Fibroblast of upper back skin (primary cell): Measurements from ENCODE around the gene DPP4.
"Not testable (repeated sequence)": the region's sequence is repeated elsewhere in the genome, so short reads cannot be mapped to it uniquely, and the experiment has no call there.

ENCODE experiments used
- DNase-seq: peaks from one replicate; pipeline ENCODE4 v3.0.0-alpha.2; 2013

DPP4 gene

GRCh38 chr2:161983331-161983651 lies 90.7 kb downstream of the DPP4 start:
- DNase-seq: peak; percentile 8

GRCh38 chr2:161982548-161983330 lies 91.3 kb downstream of the DPP4 start:
- peak; percentile 14 for DNase-seq

DNA sequence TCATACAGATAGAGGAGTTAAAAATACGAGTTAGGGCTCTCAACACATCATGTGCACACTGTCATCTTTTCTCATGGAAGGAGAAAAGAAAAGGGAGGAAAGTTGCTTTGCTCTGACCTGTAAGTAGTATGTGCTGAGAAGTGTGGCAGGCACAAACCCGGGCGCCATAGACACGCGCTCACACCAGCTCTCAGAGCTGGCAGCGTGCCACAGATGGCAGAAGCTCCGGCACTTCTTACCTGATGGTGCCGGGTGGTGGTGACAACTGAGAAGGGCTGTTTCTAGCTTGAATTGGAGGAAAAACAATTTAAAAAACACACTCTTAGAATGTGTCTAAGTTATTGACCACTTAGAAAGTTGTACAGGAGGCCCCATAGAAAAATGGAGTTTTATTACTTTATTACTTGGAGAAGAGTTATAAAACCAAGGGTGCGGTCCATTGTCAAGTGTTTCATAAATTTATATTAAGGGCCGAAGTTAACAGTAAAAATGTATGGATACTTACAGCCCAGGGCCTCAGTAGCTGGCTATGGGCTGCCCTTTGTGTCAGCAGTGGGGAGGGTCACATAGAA lies 92.2 kb downstream of the DPP4 start:
- no peak for DNase-seq

DNA sequence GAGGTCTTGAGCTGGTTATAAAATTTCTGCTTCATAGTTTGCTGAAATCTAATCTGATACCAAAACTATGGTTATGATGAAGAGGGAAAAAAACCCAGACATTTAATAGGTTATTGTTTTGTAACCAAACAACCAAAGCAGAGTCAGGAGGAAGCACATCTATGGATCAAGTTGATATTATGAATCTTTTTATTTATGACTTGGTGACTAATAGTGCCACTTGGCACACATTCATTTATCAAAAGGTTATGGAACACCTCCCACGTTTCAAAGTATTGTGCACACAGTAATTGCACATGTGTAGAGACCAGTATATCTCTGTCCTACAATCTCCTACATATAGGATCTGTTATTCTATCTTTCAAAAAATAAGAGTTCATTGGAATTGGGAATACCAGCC lies 93.0 kb downstream of the DPP4 start:
- no peak for DNase-seq

DNA sequence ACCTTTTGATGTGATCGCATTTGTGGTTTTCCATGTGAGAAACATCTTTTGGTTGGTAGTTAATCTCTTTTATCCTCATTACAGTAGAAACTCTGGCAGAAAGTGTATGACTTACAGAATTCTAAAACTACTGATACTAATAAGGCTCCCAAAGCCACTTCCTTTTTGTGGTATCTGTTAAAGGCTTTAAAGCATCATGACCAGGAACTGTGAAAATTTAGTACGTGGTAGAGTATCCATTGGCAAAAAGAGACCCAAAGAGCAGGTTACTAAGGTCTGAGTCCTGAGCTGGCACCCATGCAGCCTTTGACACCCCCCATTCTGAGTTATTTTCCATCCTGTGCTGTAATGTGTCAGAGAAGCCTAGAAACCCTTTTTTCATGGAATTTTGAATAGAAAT lies 94.5 kb downstream of the DPP4 start:
- no peak for DNase-seq

- DNase-seq: peak; percentile 36
These were observed 96.1 kb downstream of the DPP4 start for GRCh38 chr2:161977926-161978325.

- DNase-seq: no peak
These were observed 97.1 kb downstream of the DPP4 start for GRCh38 chr2:161976917-161977316.

DNA sequence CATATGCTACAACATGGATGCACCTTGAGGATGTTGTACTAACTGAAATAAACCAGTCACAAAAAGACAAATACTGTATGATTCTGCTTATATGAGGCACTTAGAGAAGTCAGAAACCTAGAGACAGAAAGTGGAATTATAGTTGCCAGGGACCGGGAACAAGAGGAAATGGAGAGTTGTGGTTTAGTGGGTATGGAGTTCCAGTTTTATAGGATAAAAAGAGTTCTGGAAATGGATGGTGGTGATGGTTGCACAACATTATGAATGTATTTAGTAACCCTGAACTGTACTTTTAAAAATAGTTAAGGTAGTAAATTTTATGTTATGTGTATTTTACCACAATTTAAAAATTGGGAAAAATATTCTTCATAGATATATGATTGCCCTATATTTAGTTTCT lies 97.7 kb downstream of the DPP4 start:
- DNase-seq: peak; percentile 14

DNA sequence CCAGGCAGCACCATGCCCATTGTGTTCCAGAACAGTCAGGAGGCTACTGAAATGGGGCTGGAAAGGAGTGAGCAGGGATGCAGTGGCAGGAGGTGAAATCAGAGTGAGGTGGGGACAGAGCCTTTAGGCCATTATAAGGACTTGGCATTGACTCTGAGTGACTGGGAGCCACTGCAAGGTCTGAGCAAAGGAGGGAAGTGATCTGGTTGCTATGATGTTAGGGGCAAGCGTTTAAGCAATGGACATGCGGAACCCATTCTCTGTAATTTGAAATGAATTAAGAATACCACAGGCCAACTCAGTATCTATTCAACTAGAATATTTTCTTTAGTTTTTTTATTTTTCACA lies 98.2 kb downstream of the DPP4 start:
- DNase-seq: no peak

DNA sequence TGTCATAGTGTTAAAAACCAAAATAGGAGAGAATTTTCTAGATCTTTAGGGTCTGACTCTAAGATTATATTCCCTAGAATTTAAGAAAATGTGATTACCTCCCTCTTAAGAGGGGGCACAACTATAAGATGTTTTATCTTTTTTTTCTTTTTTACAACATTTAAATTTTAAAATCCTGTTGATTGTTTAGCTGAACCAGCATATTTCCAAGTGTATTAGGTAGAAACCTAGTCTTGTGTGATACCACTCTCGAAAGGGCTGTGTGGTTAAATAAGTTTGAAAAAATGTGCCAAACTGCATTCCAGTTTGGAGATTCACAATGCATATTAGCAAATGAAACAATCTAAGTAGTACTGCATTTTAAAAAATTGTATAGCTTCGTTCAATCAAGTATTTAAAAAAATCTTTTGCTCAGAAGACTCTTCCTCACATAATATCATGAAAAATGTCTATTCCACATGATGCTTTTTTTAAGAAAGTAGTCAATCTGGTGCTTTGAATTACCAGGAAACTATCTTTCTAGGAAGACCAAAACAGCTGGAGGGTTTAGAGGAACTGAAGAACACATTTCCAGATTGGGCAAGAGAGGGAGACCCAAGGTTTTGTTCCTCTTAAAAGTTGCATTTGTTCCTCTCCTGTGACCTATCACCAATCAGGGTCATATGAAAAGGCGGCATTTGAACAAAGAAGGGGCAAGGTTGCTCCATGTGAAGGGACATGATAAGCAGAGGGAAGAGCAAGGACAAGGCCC lies 98.8 kb downstream of the DPP4 start:
- peak; percentile 40 for DNase-seq

DNA sequence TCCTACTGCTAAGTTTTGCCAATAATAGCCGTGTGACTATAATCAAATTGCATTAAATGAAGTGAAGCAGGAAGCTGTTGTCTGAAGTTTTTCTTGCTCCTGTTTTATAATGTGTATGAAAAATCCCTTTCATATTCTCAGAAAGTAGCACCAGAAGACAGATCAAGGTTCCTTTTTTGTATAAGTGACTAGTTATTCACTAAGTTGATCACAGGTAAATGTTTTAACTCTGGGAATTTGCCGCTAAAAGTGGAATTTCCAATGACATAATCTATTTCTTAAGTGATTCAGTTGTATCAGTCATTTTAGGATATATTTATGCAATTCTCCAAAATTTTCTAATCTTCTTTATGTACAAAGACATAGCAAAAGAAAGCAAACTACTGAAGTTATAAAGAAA lies 99.6 kb downstream of the DPP4 start:
- no peak for DNase-seq

DNA sequence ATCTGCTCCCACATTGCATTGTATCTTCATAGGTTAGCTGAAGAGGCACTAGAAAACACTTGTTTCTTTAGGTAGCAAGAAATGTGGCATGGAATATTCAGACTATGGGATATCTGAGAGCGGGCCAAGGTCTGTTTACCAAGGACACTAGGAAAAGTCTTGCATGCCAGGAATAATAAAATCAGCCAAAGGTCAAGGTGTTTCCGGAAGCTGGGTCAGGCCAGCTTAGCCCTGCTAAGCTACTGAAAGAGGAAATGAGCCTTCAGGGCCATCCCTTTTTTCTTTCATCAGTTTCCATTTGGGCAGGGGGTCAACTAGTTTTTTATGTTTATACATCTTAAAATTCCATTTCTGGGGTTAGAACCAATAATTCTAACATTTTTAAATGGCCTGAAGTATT lies 101.1 kb downstream of the DPP4 start:
- DNase-seq: no peak

DNA sequence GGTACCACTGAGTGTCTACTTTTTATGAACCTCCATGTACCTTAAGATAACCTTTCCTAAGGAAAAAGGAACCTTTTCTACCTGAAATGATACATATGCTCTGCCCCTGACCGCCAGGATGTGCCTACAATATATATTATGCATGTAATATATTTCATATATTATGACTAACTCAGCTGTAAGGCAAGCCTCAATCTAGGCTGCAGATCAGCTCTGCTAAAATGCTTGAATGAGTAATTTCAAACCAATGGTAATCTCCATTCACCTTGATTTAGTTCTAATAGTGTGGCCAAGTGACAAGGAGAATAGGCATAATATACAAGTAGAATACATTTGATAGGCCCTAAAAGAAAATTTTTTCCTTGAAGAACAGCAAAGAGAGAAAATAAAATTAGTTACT lies 101.8 kb downstream of the DPP4 start:
- DNase-seq: no peak

DNA sequence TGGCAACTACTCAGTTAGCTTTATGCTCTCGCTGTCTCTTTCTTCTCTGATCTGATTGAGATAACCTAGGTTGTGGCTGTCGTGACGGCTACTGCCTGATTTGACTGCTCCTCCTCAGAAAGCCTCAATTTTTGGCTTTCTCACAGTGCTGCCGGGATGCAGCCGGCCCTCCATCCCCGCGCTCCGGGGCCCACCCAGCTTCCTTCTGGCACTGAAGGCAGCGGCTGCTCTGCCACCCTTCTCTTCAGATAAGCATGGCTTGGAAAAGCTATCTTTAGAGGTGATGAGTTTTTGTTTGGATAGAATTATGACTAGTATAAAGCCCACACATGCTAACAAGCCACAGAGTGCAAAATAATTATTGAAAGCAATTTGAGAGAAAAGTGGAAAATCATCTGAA lies 102.5 kb downstream of the DPP4 start:
- no peak for DNase-seq

GRCh38 chr2:161969159-161969558 lies 104.9 kb downstream of the DPP4 start:
- DNase-seq: no peak

DNA sequence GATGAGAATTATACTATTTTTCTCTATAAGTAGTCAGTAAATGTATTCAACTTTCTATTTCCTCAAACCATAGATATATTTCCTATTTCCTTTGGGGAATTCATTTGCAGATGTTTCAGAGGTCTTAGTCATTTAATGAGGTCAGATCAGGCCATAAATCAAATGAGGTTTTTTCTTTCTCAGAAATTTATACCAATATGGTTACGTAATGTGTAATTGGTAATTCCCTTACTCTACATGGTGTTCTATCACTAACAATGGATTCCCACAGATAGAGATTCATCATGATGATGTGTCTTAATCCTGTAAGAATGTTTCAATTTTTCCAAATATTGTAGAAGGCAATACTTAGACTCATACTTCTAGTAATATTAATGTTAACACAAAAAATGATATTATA lies 108.0 kb downstream of the DPP4 start:
- DNase-seq: peak; percentile 65

- no peak for DNase-seq
These were observed 109.9 kb downstream of the DPP4 start for GRCh38 chr2:161964160-161964559.

GRCh38 chr2:161962160-161962559 lies 111.9 kb downstream of the DPP4 start:
- no peak for DNase-seq

DNA sequence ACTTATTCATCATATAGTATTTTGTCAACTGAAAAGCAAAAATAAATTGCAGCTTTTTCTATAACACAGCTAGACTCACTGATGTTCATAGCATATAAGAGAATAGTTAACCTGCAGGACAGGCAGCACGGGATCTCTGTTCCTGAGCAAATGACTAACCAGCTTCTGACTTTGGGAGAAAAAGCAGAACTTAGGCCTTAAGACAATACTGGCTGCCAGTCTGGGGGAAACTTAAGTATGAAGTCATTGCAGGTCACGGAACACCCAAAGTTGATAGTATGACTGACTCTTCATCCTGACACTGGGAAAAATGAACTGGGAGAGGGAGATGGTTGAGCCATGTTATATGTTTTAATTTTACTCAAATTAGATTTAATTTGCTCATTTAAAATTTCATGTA lies 113.0 kb downstream of the DPP4 start:
- DNase-seq: no peak

DNA sequence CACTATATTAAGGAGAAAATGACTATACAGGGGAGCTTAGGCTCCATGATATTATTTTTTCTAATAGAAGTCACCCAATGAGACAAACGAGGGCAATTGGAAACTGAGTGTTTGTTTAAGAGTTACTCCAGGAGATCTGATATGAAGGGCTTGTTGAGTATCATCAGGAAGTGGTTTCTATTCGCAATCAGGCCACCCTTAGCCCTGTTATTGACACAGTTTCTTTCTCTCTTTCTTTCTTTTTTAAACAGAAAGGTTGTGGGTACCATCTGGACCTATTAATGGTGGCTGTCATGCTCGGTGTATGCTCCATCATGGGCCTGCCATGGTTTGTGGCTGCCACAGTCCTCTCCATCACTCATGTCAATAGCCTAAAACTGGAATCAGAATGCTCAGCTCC lies 117.3 kb downstream of the DPP4 start:
- DNase-seq: no peak

- DNase-seq: no peak
These were observed 118.8 kb downstream of the DPP4 start for GRCh38 chr2:161955211-161955610.

DNA sequence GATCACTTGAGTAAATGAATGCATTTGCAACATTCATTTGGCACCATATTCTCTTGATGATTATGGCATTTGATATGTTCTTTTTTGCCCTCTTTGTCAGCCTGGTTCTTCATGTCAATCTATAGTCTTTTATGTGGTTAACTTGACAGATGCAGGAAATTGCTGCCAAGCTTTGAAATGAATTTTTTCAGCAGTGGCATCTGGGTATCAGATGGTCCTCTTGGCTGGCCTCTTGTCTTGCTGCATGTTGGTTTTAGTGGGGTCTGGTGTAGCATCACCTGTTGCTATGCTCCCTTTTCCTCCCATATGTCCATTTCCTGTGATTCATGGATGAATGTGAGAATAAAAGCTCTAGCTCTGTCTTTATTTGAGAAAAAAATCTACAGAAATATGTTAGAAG lies 119.9 kb downstream of the DPP4 start:
- no peak for DNase-seq

DNA sequence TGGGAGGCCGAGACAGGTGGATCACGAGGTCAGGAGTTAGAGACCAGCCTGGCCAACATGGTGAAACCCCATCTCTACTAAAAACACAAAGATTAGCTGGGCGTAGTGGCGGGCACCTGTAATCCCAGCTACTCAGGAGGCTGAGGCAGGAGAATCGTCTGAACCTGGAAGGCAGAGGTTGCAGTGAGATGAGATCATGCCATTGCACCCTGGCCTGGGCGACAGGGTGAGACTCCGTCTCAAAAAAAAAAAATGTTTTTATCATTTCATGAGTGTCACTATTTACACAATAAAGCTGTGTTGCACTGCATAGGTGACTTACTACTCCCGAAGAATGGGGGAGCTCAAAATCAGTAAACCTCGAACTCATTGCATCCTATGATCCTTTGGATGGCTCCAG lies 120.6 kb downstream of the DPP4 start:
- not testable (repeated sequence) for DNase-seq

DNA sequence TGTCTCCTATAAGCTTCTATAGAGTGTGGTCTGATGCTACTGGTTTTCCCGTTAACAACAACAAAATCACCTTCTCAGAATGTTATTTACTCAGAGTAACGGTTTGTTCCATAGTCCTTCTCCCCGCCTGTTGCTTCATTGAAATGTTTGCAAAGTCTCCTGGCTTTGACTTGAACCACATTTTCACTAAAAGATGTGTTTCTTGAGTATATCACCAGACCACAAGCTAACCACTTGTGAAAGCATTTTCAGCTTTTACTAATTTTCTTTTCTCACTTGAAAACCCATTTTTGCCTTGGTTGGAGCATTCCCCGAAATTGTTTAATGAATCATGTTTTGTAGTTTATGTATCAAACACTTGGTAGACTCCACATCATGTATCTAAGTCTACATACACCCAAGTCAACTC lies 121.2 kb downstream of the DPP4 start:
- no peak for DNase-seq

DNA sequence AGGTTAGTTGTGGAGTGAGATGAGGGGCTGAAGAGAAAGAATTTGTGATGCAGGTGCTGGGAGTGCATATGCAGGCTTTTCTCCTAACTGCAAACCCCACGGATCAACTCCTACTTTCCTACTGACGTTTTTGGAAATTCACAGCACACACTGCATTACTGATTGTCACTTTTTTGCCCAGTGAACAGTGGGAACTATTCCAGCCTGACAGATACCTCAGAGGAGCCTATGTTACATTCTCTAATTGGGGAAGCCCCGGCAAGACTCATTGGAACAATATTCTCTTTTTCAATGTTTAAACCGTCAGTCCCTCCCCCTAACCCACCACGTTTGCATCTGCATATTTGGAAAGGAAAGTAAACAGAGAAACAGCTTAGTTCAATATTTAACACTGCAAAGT lies 126.2 kb downstream of the DPP4 start:
- DNase-seq: no peak
